ENCODE results near the gene TNFSF18.

GRCh38 chr1:173058556-173058955 is 7.8 kb upstream of the TNFSF18 start:
- TF ChIP-seq EZH2 (IDR thresholded peaks at IDR 0.05; ENCODE audit: insufficient read depth, poor library complexity, severe bottlenecking) (no peak), EZH2phosphoT487 (IDR thresholded peaks at IDR 0.05; ENCODE audit: insufficient read depth, low read depth) (no peak)

All from GM23248 (cell line).